HepG2 (cell line): ENCODE measurements around the gene KIF23. TPM values are rescaled to one million over a fixed set of nuclear protein-coding genes. Genes with fewer than 3 reads are reported as not detected.

Experiments used
- CENPBD1 ChIP-seq: sonication (generic); formaldehyde crosslinking; IDR thresholded peaks from 2 replicates; pipeline ENCODE4 v1.8.0; 2022; ENCODE audit warnings: missing genetic modification reagents, low read depth, mild to moderate bottlenecking, borderline replicate concordance
- E2F5 ChIP-seq: sonication (generic); formaldehyde crosslinking; conservative IDR thresholded peaks from 2 replicates; pipeline ENCODE4 v1.4.0; 2020; ENCODE audit warnings: missing genetic modification reagents
- EEA1 ChIP-seq: sonication (generic); formaldehyde crosslinking; IDR thresholded peaks from 2 replicates; pipeline ENCODE4 v1.5.1; 2020; ENCODE audit warnings: mild to moderate bottlenecking, missing genetic modification reagents, borderline replicate concordance
- FLYWCH1 ChIP-seq: sonication (generic); formaldehyde crosslinking; IDR thresholded peaks from 2 replicates; pipeline ENCODE4 v1.8.1; 2023; ENCODE audit warnings: mild to moderate bottlenecking, missing genetic modification reagents
- FOXO4 ChIP-seq: sonication (generic); formaldehyde crosslinking; conservative IDR thresholded peaks from 2 replicates; pipeline ENCODE4 v1.8.1; 2023; ENCODE audit warnings: missing genetic modification reagents
- HCFC1 ChIP-seq: fragments of 150-350 bp; IDR thresholded peaks from 2 replicates; pipeline ENCODE4 v1.6.1; 2014; ENCODE audit warnings: low read depth, low read length
- HMGA1 ChIP-seq: sonication (generic); formaldehyde crosslinking; conservative IDR thresholded peaks from 2 replicates; pipeline ENCODE4 v1.4.0; 2020; ENCODE audit warnings: missing genetic modification reagents
- ISL2 ChIP-seq: sonication (generic); formaldehyde crosslinking; IDR thresholded peaks from 2 replicates; pipeline ENCODE4 v1.5.0; 2020; ENCODE audit warnings: missing genetic modification reagents
- LBX2 ChIP-seq: sonication (generic); formaldehyde crosslinking; IDR thresholded peaks from 2 replicates; pipeline ENCODE4 v1.5.0; 2020; ENCODE audit warnings: missing genetic modification reagents, mild to moderate bottlenecking, borderline replicate concordance
- MIER3 ChIP-seq: IDR thresholded peaks from 2 replicates; pipeline ENCODE4 v1.6.1; 2016; ENCODE audit warnings: missing compliant biosample characterization, borderline replicate concordance
- SOX5 ChIP-seq: IDR thresholded peaks from 2 replicates; pipeline ENCODE4 v1.6.1; 2016; ENCODE audit warnings: borderline replicate concordance
- STAT5B ChIP-seq: sonication (generic); formaldehyde crosslinking; IDR thresholded peaks from 2 replicates; pipeline ENCODE4 v1.4.0; 2020; ENCODE audit warnings: missing genetic modification reagents
- ZFP37 ChIP-seq: sonication (generic); formaldehyde crosslinking; IDR thresholded peaks from 2 replicates; pipeline ENCODE4 v1.4.0; 2020; ENCODE audit warnings: missing genetic modification reagents, borderline replicate concordance
- ZFX ChIP-seq: sonication (generic); formaldehyde crosslinking; IDR thresholded peaks from 2 replicates; pipeline ENCODE4 v1.4.0; 2020; ENCODE audit warnings: mild to moderate bottlenecking, low read depth, missing genetic modification reagents, moderate library complexity
- ZNF235 ChIP-seq: sonication (generic); formaldehyde crosslinking; IDR thresholded peaks from 2 replicates; pipeline ENCODE4 v1.8.1; 2023; ENCODE audit warnings: mild to moderate bottlenecking, missing genetic modification reagents, borderline replicate concordance
- ZNF260 ChIP-seq: sonication (generic); formaldehyde crosslinking; IDR thresholded peaks from 2 replicates; pipeline ENCODE4 v1.4.0; 2020; ENCODE audit warnings: missing genetic modification reagents, low read depth, mild to moderate bottlenecking, borderline replicate concordance
- ZNF282 ChIP-seq: fragments of 450-650 bp; IDR thresholded peaks from 2 replicates; pipeline ENCODE4 v1.6.1; 2018; ENCODE audit not compliant: partially characterized antibody
- ZNF543 ChIP-seq: sonication (generic); formaldehyde crosslinking; IDR thresholded peaks from 2 replicates; pipeline ENCODE4 v1.4.0; 2020; ENCODE audit warnings: mild to moderate bottlenecking, missing genetic modification reagents
- ZNF562 ChIP-seq: sonication (generic); formaldehyde crosslinking; IDR thresholded peaks from 2 replicates; pipeline ENCODE4 v1.8.0; 2022; ENCODE audit warnings: missing genetic modification reagents, borderline replicate concordance
- ZNF563 ChIP-seq: sonication (generic); formaldehyde crosslinking; IDR thresholded peaks from 2 replicates; pipeline ENCODE4 v1.8.0; 2022; ENCODE audit warnings: mild to moderate bottlenecking, moderate library complexity, missing genetic modification reagents
- ZNF629 ChIP-seq: sonication (generic); formaldehyde crosslinking; conservative IDR thresholded peaks from 2 replicates; pipeline ENCODE4 v1.5.0; 2020; ENCODE audit warnings: missing genetic modification reagents
- ZNF704 ChIP-seq: sonication (generic); formaldehyde crosslinking; IDR thresholded peaks from 2 replicates; pipeline ENCODE4 v1.8.1; 2023; ENCODE audit warnings: mild to moderate bottlenecking, inconsistent platforms, moderate library complexity, missing genetic modification reagents, borderline replicate concordance
- ZNF747 ChIP-seq: sonication (generic); formaldehyde crosslinking; IDR thresholded peaks from 2 replicates; pipeline ENCODE4 v1.8.1; 2023; ENCODE audit warnings: missing genetic modification reagents, mild to moderate bottlenecking, borderline replicate concordance
- ZNF772 ChIP-seq: sonication (generic); formaldehyde crosslinking; IDR thresholded peaks from 2 replicates; pipeline ENCODE4 v1.5.0; 2020; ENCODE audit warnings: mild to moderate bottlenecking, missing genetic modification reagents
- polyA plus RNA-seq, 8 experiments: library from polyadenylated mRNA; depleted of rRNA in 3 of 8; stranded (reverse) in 7 of 8; unstranded in 1 of 8; fragments of >200 nt; fragmentation: Illumina TruSeq in 4 of 8; extraction: Trizol in 4 of 8; gene quantifications; 2 replicates each; pipeline versions ENCODE4 v1.2.1 to v1.2.3, GENCODE V29; 2011 to 2016; ENCODE audit warnings: low read depth in 4 of 8, missing spikeins in 1 of 8, mixed read lengths in 1 of 8; ENCODE audit not compliant: insufficient read depth in 1 of 8
- total RNA-seq, 5 experiments: library from RNA; depleted of rRNA; stranded (reverse); fragments of >200 nt; fragmentation: Illumina TruSeq; extraction: Trizol; gene quantifications; 2 replicates each; pipeline ENCODE4 v1.2.3, GENCODE V29; 2016; ENCODE audit warnings: low read depth in 1 of 5

Gene KIF23
- total and polyA plus RNA-seq, 2 of the 13 experiments (the other 11 are each of a cell fraction or from before 2014, with no cell fraction given), result 11.3 to 38.1 TPM

- TF ChIP-seq MIER3 (CRISPR knock-in tag) (no peak), ZNF747 (CRISPR knock-in tag) (no peak), HMGA1 (CRISPR knock-in tag) (no peak), ZFX (CRISPR knock-in tag) (peak; percentile 66), LBX2 (no peak), ZNF772 (CRISPR knock-in tag) (peak; percentile 75), FOXO4 (CRISPR knock-in tag) (no peak), FLYWCH1 (CRISPR knock-in tag) (no peak), ZNF235 (CRISPR knock-in tag) (no peak), ZNF260 (no peak), ZNF563 (peak; percentile 48; the same call in 1 of the 2 replicates), E2F5 (CRISPR knock-in tag) (no peak), ISL2 (CRISPR knock-in tag) (0 out of 2 replicates have a peak, but pooled peaks have one; percentile 39), CENPBD1 (CRISPR knock-in tag) (no peak), STAT5B (CRISPR knock-in tag) (no peak), SOX5 (CRISPR knock-in tag) (no peak), EEA1 (CRISPR knock-in tag) (no peak), ZNF562 (no peak), HCFC1 (no peak), ZNF282 (no peak), ZNF704 (CRISPR knock-in tag) (no peak; the same call in 1 of the 2 replicates), ZNF629 (CRISPR knock-in tag) (peak; percentile 10; the same call in 1 of the 2 replicates), ZNF543 (CRISPR knock-in tag) (0 out of 2 replicates have a peak, but pooled peaks have one; percentile 10), ZFP37 (CRISPR knock-in tag) (no peak)
Measured at GRCh38 chr15:69462493-69463181, 48.5 kb downstream of the KIF23 start (continued).
